Left lung (tissue), 10 donors: Measurements from ENCODE around the gene ATRX. TPM values are rescaled to one million over a fixed set of nuclear protein-coding genes. Genes with fewer than 3 reads are reported as not detected.

Experiments used
- ATAC-seq: fragments of 200-7000 bp; cut with Tn5 transposase; one replicate; pipeline ENCODE4 v1.9.1; 2020; ENCODE audit warnings: moderate library complexity
- DNase-seq, 4 donors: peaks; one replicate each; pipeline ENCODE4 v3.0.0-alpha.2; 2013 to 2020
- H3K27ac ChIP-seq, 2 donors: fragments of 200-600 bp; sonication (generic) in 1 of 2; one replicate each; pipeline versions ENCODE4 v1.5.0 to v1.8.0; 2020 to 2021
- H3K27me3 ChIP-seq, 2 donors: fragments of 200-600 bp; sonication (generic) in 1 of 2; one replicate each; pipeline versions ENCODE4 v1.5.0 to v1.8.0; 2020 to 2021
- H3K36me3 ChIP-seq, 2 donors: fragments of 200-600 bp; sonication (generic) in 1 of 2; one replicate each; pipeline versions ENCODE4 v1.5.0 to v1.8.0; 2020 to 2021
- H3K4me1 ChIP-seq, 2 donors: fragments of 200-600 bp; one replicate each; pipeline ENCODE4 v1.8.0; 2021
- H3K4me3 ChIP-seq, 2 donors: fragments of 200-600 bp; sonication (generic) in 1 of 2; one replicate each; pipeline versions ENCODE4 v1.5.0 to v1.8.0; 2020 to 2021; ENCODE audit warnings: mild to moderate bottlenecking in 1 of 2
- H3K9me3 ChIP-seq, 2 donors: fragments of 200-600 bp; sonication (generic) in 1 of 2; one replicate each; pipeline versions ENCODE4 v1.5.0 to v1.8.0; 2020 to 2021
- CTCF ChIP-seq, 2 donors: fragments of 200-600 bp; sonication (generic) in 1 of 2; IDR thresholded peaks; one replicate each; pipeline versions ENCODE4 v1.5.0 to v1.8.0; 2021; ENCODE audit warnings: antibody characterized with exemption in 2 of 2
- intact Hi-C, 2 donors: fragments of 100-400 bp; cut with DNase I; formaldehyde crosslinking; loops; one replicate each; pipeline versions ENCODE4 v1.11.2 to v1.14.2; 2022
- polyA plus RNA-seq, 6 donors: library from polyadenylated mRNA; unstranded; fragments of 120-200 nt; gene quantifications; one replicate each; pipeline ENCODE4 v1.2.1, GENCODE V29; 2013; ENCODE audit not compliant: insufficient read length in 6 of 6
- total RNA-seq, 2 donors: library from RNA; stranded (reverse); fragmentation: NEBNext Ultra II Directional; extraction: Animal tissue kit (Norgen Biotek cat#: 25700); gene quantifications; one replicate each; pipeline ENCODE4 v1.2.1, GENCODE V29; 2021
- donor health status: DM: no; HTN: yes; CAD: no.
- donor health status: DM: no; HTN: no; CAD: no.

ATRX gene
- total and polyA plus RNA-seq, 8 donors = 72.0 to 115 (median 92.9) TPM

GRCh38 chrX:77493677-77494553 is 292.1 kb downstream of the ATRX start:
- Histone ChIP-seq H3K4me3 (no peak overlapping the region), H3K36me3 (no peaks in the 10 kb centered on the region), H3K27me3 (no peaks in the 10 kb centered on the region), H3K9me3 (no peaks in the 10 kb centered on the region), H3K27ac (no peak overlapping the region), H3K4me1 (no peaks in the 10 kb centered on the region)
- no peak for ATAC-seq
- peak in 1 of 4 donors; percentile 18 for DNase-seq
- intact Hi-C loops = no loop called here
- no peak for TF ChIP-seq CTCF (IDR thresholded peaks at IDR 0.05)

GRCh38 chrX:77484045-77484444 is 302.0 kb downstream of the ATRX start:
- DNase-seq (no peak), ATAC-seq (no peak)
- Histone ChIP-seq H3K27ac (no peak overlapping the region), H3K36me3 (no peaks in the 10 kb centered on the region), H3K4me3 (no peak overlapping the region), H3K9me3 (peaks cover 0 to 2% of the 10 kb centered on the region in 2 donors), H3K27me3 (no peaks in the 10 kb centered on the region), H3K4me1 (no peaks in the 10 kb centered on the region)
- TF ChIP-seq CTCF (IDR thresholded peaks at IDR 0.05) = no peak
- intact Hi-C loops = no loop called here

- no peak for DNase-seq
- no peaks in the 10 kb centered on the region for H3K36me3 ChIP-seq
- TF ChIP-seq CTCF (IDR thresholded peaks at IDR 0.05) = no peak
- no peak overlapping the region for H3K27ac ChIP-seq
- H3K4me1 ChIP-seq = no peaks in the 10 kb centered on the region
- no peak overlapping the region for H3K4me3 ChIP-seq
- intact Hi-C loops = no loop called here
- no peak for ATAC-seq
- H3K27me3 ChIP-seq = no peaks in the 10 kb centered on the region
- no peaks in the 10 kb centered on the region for H3K9me3 ChIP-seq
Measured at GRCh38 chrX:77455437-77455836, 330.6 kb downstream of the ATRX start.

Other genes starting within 250 kb of the ATRX start
- 10 to 100 TPM; 85.9 to 90.6 TPM for gene MAGT1, start 109.2 kb upstream of the ATRX start, total RNA-seq
- 10 to 100 TPM; 61.1 to 74.5 (median 71.9) TPM for gene MAGT1, start 109.2 kb upstream of the ATRX start, polyA plus RNA-seq
- gene COX7B, start 113.3 kb upstream of the ATRX start, total RNA-seq = 100 to 1,000 TPM; 192 to 215 TPM
- gene COX7B, start 113.3 kb upstream of the ATRX start, polyA plus RNA-seq = 100 to 1,000 TPM; 151 to 192 (median 174) TPM
- gene ATP7A, start 124.5 kb upstream of the ATRX start, total RNA-seq = 10 to 100 TPM; 14.9 to 16.2 TPM
- 10 to 100 TPM; 17.5 to 20.8 (median 18.8) TPM for gene ATP7A, start 124.5 kb upstream of the ATRX start, polyA plus RNA-seq
- gene PGAM4, start 183.4 kb upstream of the ATRX start, total RNA-seq = not detected
- gene PGAM4, start 183.4 kb upstream of the ATRX start, polyA plus RNA-seq = 1 to 10 TPM in 1 of 6 donors, under 1 TPM in 4, not detected in 1; 0.17 to 1.4 (median 0.64) TPM